Colonic mucosa (tissue), 4 donors: ENCODE data around the gene ANKRD34A. TPM values are rescaled to one million over a fixed set of nuclear protein-coding genes. Genes with fewer than 3 reads are reported as not detected.

ENCODE experiments used
- DNase-seq: peaks from one replicate; pipeline ENCODE4 v3.0.0-alpha.2; 2020
- H3K27ac ChIP-seq: fragments of 200-600 bp; one replicate; pipeline ENCODE4 v1.8.0; 2021
- H3K27me3 ChIP-seq: fragments of 200-600 bp; one replicate; pipeline ENCODE4 v1.8.0; 2021
- H3K36me3 ChIP-seq: fragments of 200-600 bp; one replicate; pipeline ENCODE4 v1.8.0; 2021
- H3K4me1 ChIP-seq: fragments of 200-600 bp; one replicate; pipeline ENCODE4 v1.8.0; 2021; ENCODE audit warnings: mild to moderate bottlenecking
- H3K4me3 ChIP-seq: fragments of 200-600 bp; one replicate; pipeline ENCODE4 v1.8.0; 2021
- H3K9ac ChIP-seq, 2 donors: one replicate each; pipeline ENCODE4 v1.7.0; 2013; ENCODE audit warnings: control low read depth in 2 of 2, low read depth in 2 of 2, low read length in 2 of 2
- H3K9me3 ChIP-seq: fragments of 200-600 bp; one replicate; pipeline ENCODE4 v1.8.0; 2021
- intact Hi-C: fragments of 100-400 bp; cut with DNase I; formaldehyde crosslinking; loops from one replicate; pipeline ENCODE4 v1.14.1; 2022
- total RNA-seq, 2 donors: library from RNA; stranded (reverse); fragmentation: NEBNext Ultra II Directional in 1 of 2; extraction: Animal tissue kit (Norgen Biotek cat#: 25700) in 1 of 2; gene quantifications; one replicate each; pipeline ENCODE4 v1.2.1, GENCODE V29; 2021
- TF ChIP-seq, protein P1 (sequence below): fragments of 200-600 bp; IDR thresholded peaks from one replicate; pipeline ENCODE4 v1.8.0; 2022; ENCODE audit warnings: antibody characterized with exemption, mild to moderate bottlenecking
- donor health status: healthy.
- donor health status: DM: no; HTN: no; CAD: no.
- donor health status: DM: no; HTN: no; CAD: no.

ANKRD34A gene
- total RNA-seq, 2 donors from 2014 or later, result 0.21 to 0.44 TPM

DNA sequence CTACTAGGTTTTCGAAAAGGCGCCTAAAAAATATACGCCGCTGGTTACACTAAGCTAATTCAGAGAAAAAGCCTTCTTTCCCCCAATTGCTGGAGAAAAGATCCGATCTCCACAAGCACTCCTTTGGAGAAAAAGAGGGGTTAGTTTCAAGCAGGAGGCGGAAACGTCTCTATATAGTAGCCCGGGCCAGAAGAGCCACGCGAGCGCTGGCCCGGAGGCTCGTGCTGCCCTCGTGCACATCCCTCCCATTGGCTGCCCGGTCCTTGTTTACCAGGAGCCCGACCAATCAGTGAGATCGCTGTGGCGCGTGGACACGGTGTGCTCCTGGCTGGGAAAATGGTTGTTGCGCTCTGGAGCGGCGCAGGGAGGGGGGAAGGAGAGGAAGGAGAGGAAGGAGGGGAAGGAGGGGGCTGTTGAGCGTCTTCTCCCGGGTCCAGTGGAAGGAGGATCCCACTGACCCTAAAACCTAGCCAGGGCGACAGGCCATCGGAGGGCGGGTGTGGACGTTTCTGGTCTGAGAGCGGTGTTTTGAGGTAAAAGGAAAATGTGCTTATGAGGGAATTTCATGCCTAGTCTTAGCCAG is 32.1 kb upstream of the ANKRD34A start, which contains the start of gene TXNIP:
Gene TXNIP, minus strand, starts transcription at position 147 of the 583 bp plus-strand sequence. CDS start 313 bp downstream, outside the sequence.
- Histone ChIP-seq H3K4me1 (peaks cover 11% of the 10 kb centered on the region), H3K4me3 (peak within 1 kb of the TSS; percentile 79), H3K27me3 (no peaks in the 10 kb centered on the region), H3K27ac (peak within 1 kb of the TSS; percentile 94), H3K36me3 (peaks cover 9% of the 10 kb centered on the region), H3K9ac (peak within 1 kb of the TSS; percentile 84 to 100), H3K9me3 (no peaks in the 10 kb centered on the region)
- DNase-seq, result peak; percentile 99
- intact Hi-C loops, result no loop called here
- TF ChIP-seq, protein P1, sequence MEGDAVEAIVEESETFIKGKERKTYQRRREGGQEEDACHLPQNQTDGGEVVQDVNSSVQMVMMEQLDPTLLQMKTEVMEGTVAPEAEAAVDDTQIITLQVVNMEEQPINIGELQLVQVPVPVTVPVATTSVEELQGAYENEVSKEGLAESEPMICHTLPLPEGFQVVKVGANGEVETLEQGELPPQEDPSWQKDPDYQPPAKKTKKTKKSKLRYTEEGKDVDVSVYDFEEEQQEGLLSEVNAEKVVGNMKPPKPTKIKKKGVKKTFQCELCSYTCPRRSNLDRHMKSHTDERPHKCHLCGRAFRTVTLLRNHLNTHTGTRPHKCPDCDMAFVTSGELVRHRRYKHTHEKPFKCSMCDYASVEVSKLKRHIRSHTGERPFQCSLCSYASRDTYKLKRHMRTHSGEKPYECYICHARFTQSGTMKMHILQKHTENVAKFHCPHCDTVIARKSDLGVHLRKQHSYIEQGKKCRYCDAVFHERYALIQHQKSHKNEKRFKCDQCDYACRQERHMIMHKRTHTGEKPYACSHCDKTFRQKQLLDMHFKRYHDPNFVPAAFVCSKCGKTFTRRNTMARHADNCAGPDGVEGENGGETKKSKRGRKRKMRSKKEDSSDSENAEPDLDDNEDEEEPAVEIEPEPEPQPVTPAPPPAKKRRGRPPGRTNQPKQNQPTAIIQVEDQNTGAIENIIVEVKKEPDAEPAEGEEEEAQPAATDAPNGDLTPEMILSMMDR, result no peak

DNA sequence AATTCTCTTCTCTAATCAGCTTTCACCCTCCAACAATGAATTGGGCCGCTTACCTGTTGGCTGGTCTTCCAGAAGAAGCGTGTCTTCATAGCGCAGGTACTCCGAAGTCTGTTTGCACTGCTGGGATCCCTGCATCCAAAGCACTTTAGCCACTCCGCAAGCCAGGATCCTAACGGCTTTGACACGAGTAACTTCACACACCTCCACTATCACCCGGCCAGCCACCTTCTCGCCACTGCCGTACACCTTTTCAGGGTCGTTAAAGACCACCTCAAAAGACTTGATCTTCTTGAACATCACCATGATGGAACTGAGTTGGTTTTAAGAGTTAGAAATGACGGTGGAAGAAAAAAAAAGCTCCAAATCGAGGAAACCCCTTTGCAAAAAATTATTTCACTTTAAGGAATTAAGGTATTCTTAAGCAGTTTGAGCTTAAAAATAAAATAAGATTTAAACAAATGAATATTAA is 31.6 kb upstream of the ANKRD34A start:
- intact Hi-C loops, result no loop called here
- H3K36me3 ChIP-seq, result peaks cover 9% of the 10 kb centered on the region
- H3K9ac ChIP-seq, result peak overlapping the region; percentile 84 to 100
- no peaks in the 10 kb centered on the region for H3K27me3 ChIP-seq
- TF ChIP-seq, protein P1, result no peak
- H3K4me1 ChIP-seq, result peaks cover 11% of the 10 kb centered on the region
- H3K27ac ChIP-seq, result peak overlapping the region; percentile 94
- no peak for DNase-seq
- peak overlapping the region; percentile 79 for H3K4me3 ChIP-seq
- no peaks in the 10 kb centered on the region for H3K9me3 ChIP-seq

DNA sequence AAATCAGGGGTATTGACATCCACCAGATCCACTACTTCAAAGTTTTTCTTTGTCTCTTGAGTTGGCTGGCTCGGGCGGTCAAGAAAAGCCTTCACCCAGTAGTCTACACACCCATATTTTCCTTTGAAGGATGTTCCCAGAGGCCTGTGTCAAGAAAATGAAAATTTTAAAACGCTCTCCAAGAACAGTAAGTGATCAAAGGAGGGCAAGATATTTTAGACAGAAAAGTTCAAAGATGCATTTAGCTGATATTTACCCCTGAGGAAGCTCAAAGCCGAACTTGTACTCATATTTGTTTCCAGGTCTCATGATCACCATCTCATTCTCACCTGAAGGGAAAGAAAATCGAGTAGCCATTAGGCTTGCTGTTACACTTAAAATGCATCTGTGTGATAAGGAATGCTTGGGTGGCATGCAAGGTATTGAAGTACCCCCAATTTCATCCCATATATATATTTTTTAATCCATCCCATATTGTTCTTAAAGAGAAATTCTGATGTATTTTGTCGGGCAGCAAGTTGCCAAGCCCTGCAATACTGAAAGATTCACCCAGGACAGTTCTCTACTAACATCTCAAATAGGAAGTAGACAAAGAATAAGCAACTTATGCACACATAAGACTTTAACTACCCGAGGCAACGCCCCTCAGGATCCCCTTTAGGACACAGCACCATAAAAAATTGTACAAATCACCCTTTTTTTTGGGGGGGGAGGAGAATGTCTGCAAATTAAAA is 30.9 kb upstream of the ANKRD34A start:
- no peaks in the 10 kb centered on the region for H3K9me3 ChIP-seq
- peaks cover 11% of the 10 kb centered on the region for H3K4me1 ChIP-seq
- peak overlapping the region; percentile 94 for H3K27ac ChIP-seq
- H3K27me3 ChIP-seq, result no peaks in the 10 kb centered on the region
- intact Hi-C loops, result no loop called here
- peaks cover 9% of the 10 kb centered on the region for H3K36me3 ChIP-seq
- peak overlapping the region; percentile 84 to 100 for H3K9ac ChIP-seq
- TF ChIP-seq, protein P1, result no peak
- DNase-seq, result no peak
- H3K4me3 ChIP-seq, result peak overlapping the region; percentile 79

DNA sequence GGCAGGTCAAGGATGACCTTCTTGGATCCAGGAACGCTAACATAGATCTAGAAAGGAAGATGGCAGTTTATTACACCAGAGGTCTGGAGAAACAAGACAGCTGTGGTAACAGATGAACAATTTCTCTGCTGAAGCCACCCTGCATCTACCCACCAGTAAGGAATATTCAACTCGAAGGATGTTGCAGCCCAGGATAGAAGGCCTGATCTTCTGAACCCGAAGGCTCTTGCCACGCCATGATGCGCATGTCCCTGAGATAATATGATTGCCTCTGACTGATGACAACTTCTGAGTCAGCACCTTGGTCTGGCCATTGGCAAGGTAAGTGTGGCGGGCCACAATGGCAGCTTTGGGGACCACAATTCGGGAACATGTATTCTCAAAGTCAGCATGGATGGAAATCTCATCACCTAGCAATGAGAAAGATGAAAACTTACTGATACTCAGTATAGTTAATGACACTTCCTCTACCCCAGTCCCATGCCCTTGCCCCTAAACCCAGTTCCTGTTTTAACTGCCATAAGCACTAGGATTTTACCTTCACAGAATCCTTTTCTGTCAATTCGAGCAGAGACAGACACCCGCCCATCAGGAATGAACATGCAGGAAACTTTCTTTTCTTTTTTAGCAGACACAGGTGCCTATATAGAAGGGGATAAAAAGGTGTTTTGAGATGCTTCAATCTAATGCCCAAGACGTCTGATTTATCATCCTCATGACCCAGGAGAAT is 30.2 kb upstream of the ANKRD34A start:
- Histone ChIP-seq H3K9me3 (no peaks in the 10 kb centered on the region), H3K9ac (peak overlapping the region; percentile 84 to 100), H3K27ac (peak overlapping the region; percentile 94), H3K27me3 (no peaks in the 10 kb centered on the region), H3K36me3 (peaks cover 9% of the 10 kb centered on the region), H3K4me3 (peak overlapping the region; percentile 79), H3K4me1 (peaks cover 8% of the 10 kb centered on the region)
- DNase-seq, result no peak
- TF ChIP-seq, protein P1, result no peak
- intact Hi-C loops, result no loop called here

DNA sequence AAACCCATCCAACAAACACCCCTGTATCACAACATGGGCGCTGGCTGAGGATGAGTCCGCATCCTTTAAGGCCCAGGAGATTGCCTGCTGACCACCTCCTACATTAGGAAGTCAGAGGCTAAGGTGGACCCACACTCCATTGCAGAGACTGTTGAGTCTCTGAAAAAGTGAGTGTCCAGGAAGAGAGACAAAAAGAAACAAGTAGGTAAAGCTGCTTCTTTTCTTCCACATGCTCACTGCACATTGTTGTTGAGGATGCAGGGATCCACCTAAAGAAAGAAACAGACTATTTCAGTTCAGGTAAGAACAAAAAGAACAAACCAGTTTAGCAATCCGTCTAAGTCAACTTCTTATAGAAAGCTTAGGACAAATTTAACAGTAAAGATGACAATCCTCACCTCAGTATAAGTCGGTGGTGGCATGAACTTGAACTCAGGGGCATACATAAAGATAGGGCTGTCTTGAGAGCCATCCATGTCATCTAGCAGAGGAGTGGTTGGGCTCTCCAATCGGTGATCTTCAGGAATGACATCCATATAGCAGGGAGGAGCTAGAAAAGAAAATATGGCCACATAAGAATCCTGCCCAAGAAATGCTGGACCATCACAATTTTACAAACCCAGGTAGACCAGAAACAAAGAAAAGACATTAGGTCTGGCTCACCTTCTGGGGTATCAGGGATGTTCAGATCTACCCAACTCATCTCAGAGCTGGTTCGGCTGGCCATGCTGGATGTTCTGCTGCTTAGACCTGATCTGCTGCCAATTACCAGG is 29.4 kb upstream of the ANKRD34A start:
- intact Hi-C loops, result no loop called here
- DNase-seq, result no peak
- Histone ChIP-seq H3K36me3 (peaks cover 9% of the 10 kb centered on the region), H3K27me3 (no peaks in the 10 kb centered on the region), H3K4me3 (peak overlapping the region; percentile 79), H3K9ac (peak overlapping the region; percentile 84 to 100), H3K9me3 (no peaks in the 10 kb centered on the region), H3K27ac (peak overlapping the region; percentile 94), H3K4me1 (peaks cover 8% of the 10 kb centered on the region)
- TF ChIP-seq, protein P1, result no peak
